Left renal cortex interstitium (tissue), 4 donors: ENCODE measurements around the gene CLCA1. TPM values are rescaled to one million over a fixed set of nuclear protein-coding genes. Genes with fewer than 3 reads are reported as not detected.

Experiments used
- DNase-seq, 4 donors: peaks; one replicate each; pipeline ENCODE4 v3.0.0-alpha.2; 2013; ENCODE audit warnings: low read depth in 4 of 4, low spot score in 2 of 4, missing footprints in 1 of 4
- polyA plus RNA-seq, 4 donors: library from polyadenylated mRNA; unstranded; fragments of 120-200 nt; gene quantifications; one replicate each; pipeline ENCODE4 v1.2.1, GENCODE V29; 2013; ENCODE audit not compliant: insufficient read length in 4 of 4

The CLCA1 gene
- polyA plus RNA-seq, 4 donors = 0.07 TPM; not detected in 3

DNA sequence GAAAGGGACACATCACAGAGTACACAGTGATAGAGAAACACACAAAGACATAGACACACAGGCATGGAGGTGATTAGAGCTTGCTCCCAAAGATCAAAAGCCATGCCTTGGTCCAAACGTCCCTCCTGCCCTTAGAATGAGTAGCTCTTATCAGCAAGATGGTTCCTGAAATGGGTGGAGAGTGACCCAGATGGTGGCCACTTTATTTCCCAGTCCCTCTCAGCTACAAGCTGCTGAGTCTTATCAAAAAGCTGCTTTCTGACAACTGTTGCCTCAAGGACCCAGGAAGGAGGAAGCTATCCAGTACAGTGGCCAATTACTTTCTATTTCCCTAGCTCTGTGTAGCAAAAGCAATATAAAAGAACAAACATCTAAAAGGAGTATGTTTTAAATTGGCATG is 7.7 kb upstream of the CLCA1 start:
- no peak for DNase-seq

GRCh38 chr1:86461482-86461881 is 7.2 kb upstream of the CLCA1 start:
- DNase-seq = no peak

- no peak for DNase-seq
These were observed 3.9 kb upstream of the CLCA1 start for GRCh38 chr1:86464819-86465218.

- DNase-seq = no peak
These were observed 2.5 kb upstream of the CLCA1 start for GRCh38 chr1:86466109-86466844.

GRCh38 chr1:86466986-86467385 is 1.7 kb upstream of the CLCA1 start:
- DNase-seq = no peak

GRCh38 chr1:86470859-86471258 is 2.1 kb downstream of the CLCA1 start:
- DNase-seq = no peak

DNA sequence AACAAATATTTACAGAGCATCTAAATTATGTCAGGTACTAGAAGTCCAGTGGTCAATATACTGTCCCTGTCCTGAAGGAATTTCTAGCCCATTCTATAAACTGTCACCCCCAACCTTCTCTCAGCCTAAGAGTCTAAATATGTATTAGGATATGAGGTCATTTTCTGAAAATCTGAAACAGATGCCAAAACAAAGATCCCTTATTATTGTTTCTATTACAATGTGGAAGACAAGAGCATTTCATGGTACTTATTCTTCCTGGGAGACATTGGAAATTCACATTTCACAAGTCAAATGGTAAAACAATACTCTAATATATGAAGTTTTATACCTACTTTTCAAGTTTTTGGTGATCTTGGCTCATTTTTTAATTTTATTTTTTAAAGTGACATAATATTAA is 2.6 kb downstream of the CLCA1 start:
- no peak for DNase-seq

DNA sequence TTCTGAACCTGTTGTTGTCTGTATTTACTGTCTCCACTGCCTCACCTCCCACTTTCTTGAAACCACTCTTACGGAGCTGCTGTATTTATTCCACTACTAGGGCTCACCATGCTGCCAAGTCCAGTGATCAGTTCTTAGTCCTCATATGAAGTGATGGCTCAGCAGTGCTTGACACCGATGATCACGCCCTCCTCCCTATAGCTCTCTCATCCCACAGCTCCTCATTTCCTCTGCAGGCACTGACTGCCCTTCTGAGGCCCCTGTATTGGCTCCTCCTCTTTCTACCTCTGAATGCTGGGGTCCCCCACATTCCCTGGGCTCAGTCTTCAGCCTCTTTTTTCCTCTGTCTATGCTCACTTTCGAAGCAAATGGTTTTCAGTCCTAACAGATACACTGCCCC is 3.4 kb downstream of the CLCA1 start:
- DNase-seq = no peak

DNA sequence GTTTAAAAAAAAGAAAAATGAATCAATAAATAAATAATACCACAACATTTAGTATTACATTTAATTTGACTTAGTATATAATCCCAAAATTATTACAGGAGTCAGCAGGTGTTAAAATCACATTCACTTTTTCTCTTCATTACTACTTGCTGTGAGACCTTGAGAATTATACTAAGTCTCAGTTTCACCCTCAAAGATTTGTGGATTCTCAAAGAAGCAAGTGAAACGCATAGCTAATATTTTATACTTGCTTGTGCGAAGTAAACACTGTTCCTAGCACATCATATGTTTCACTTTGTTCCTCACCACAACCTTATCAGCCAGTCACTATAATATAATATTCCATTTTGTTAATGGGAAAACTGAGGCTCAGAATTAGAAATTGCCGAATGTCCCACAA is 4.0 kb downstream of the CLCA1 start:
- DNase-seq = no peak

DNA sequence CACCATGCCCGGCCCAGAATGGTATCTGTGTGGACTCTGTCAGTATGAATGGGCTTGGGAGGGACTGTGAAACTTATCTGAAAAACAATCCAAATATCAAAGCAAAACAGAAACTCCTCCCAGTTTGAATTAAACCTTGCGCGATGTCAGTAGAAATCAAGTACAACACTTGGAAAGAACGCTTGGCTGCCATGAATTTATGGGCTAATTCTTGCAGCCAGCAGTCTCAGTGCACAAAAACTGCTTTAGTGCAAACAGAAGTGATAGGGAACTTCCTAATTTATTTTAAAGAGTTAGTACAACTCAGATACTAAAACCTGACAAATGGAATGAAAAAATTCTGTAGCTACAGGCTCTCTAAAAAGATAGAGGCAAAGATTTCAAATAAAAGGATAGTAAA is 8.5 kb downstream of the CLCA1 start:
- DNase-seq = no peak

GRCh38 chr1:86477682-86478081 is 9.0 kb downstream of the CLCA1 start:
- DNase-seq = no peak

- no peak for DNase-seq
These were observed 9.9 kb downstream of the CLCA1 start for GRCh38 chr1:86478416-86479156.

- no peak for DNase-seq
These were observed 13.2 kb downstream of the CLCA1 start for GRCh38 chr1:86481966-86482365.

DNA sequence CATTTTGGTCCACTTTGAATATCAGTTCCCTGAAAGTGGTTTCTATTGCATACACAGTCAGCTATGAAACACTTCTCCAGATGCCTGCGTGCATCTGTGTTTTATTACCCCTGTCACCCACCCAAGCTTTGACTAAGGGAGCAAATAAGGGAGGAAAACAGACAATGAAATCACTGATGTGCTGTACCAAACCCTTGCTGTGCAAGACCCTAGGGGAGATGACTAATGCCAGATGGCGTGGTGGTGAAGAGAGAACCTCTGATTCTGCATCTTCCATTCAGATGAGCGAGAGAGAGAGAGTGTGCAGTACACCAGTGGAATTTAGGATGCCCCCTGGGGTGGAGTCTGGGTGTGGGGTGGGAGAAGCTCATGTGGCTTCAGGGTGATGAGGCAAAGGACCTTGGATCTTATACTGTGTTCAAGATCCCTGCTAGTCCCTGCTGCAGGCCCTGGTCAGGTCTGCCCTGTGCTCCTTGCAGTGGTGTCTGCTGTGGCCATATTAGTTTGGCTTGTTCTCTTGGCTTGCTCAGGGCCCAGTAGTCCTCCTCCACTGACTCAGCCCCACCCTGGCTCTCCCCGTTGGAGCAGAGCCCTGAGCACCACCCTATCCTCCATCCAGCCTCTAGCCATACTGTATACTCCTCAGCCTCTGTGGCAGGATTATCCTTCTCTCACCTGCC is 18.5 kb downstream of the CLCA1 start:
- DNase-seq = no peak

- DNase-seq = no peak
These were observed 19.0 kb downstream of the CLCA1 start for GRCh38 chr1:86487811-86488141.

DNA sequence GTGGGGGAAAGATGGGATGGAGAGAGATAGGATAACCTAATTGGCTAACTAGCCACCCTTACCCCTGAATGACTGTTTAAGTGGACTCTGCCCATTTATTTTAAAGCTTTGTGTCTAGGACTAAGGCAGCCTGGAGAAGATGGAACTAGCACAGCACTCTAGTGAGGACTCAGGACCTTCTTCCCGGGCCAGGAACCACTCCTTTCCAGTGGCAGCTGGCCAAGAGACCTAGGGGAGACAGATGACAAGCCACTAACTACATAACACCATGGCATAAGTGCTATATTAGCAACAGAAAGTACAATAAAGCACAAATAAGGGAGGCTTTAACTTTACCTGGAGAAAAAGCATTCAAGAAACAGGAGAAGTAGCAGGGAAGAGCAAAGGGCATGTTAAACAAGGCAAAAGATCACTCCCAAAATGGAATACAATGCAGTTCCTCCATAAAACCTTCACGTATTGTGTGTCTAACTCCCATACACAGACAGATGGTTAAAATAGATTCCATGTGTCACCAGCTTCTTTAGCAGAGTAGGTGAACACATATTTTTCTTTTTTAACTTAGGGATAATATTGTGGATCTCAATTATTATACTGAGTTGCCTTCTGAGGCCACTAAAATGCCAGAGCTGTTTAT is 20.6 kb downstream of the CLCA1 start:
- DNase-seq = no peak

- no peak for DNase-seq
These were observed 22.6 kb downstream of the CLCA1 start for GRCh38 chr1:86491171-86491950.

- no peak for DNase-seq
These were observed 29.6 kb downstream of the CLCA1 start for GRCh38 chr1:86498281-86498680.

- DNase-seq = no peak
These were observed 31.4 kb downstream of the CLCA1 start for GRCh38 chr1:86499987-86500593.

GRCh38 chr1:86500714-86501113 is 32.0 kb downstream of the CLCA1 start:
- DNase-seq = no peak
